Measurements from ENCODE around the gene VSIG10L2.

The VSIG10L2 gene

DNA sequence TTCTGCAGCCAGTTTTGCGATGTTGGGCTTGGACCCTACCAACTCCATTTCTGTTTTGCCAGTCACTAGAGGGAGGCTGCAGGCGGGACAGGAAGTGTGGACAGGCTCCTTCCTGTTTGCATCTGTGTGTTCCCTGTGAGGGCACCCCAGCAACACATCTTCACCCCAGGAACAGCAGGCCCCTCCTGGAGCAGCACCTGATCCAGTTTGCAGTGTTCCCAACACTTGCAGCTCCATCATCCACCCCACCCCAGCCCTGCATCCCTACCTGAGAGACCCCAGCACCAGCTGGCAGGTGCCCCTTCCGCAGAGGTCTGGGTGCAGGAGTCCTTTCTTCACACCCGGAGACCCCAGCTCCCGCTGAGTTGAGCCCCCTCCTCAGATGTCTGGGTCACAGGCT, 7.4 kb upstream of the VSIG10L2 start:
- TF ChIP-seq ZFX (IDR thresholded peaks at IDR 0.05) = no peak
- TF ChIP-seq, protein P1, sequence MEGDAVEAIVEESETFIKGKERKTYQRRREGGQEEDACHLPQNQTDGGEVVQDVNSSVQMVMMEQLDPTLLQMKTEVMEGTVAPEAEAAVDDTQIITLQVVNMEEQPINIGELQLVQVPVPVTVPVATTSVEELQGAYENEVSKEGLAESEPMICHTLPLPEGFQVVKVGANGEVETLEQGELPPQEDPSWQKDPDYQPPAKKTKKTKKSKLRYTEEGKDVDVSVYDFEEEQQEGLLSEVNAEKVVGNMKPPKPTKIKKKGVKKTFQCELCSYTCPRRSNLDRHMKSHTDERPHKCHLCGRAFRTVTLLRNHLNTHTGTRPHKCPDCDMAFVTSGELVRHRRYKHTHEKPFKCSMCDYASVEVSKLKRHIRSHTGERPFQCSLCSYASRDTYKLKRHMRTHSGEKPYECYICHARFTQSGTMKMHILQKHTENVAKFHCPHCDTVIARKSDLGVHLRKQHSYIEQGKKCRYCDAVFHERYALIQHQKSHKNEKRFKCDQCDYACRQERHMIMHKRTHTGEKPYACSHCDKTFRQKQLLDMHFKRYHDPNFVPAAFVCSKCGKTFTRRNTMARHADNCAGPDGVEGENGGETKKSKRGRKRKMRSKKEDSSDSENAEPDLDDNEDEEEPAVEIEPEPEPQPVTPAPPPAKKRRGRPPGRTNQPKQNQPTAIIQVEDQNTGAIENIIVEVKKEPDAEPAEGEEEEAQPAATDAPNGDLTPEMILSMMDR (conservative IDR thresholded peaks at IDR 0.05) = no peak
- no peak overlapping the region for H3K27ac ChIP-seq

DNA sequence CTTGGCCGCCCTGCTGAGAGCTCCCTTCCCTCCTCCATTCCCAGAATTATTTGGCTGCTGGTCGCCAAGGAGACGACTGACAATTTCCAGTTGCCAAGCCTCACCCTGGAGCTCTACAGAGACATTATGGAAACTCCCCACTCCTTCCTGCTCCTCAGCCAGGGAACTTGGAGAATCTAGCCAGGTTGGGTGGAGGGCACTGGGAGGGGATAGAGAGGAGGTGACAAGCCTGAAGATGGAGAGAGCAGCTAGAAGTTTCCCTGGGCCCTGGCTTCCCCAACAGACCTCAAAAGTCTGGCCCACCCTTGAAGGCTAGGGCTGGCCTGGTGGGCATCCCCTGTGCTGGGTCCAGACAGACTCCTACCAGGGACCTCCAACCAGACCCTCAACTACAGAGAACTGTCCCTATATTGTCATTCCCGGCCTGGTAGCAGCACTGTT, 6.7 kb upstream of the VSIG10L2 start:
- TF ChIP-seq, protein P1 (conservative IDR thresholded peaks at IDR 0.05) = no peak
- no peak for TF ChIP-seq ZFX (IDR thresholded peaks at IDR 0.05)
- no peak overlapping the region for H3K27ac ChIP-seq

DNA sequence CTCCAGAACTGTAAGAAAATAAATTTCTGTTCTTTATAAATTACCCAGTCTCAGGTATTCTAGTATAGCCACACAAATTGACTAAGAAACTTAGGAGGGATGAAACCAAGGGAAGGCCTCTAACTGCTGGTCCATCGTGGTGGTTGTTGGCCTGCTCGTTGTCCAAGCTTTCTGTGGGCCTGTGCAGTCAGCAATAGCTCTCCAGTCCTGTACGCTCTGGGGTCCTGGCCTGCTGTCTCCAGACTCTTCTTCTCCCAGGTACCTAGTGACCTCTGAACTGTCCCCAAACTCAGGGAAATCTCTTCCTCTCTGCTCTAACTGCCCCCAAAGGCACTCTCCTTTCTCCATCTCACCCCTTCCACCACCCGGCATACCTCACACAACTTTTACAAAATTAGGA, 5.7 kb upstream of the VSIG10L2 start:
- H3K27ac ChIP-seq = no peak overlapping the region
- TF ChIP-seq ZFX (IDR thresholded peaks at IDR 0.05) = no peak
- TF ChIP-seq, protein P1 (conservative IDR thresholded peaks at IDR 0.05) = no peak

DNA sequence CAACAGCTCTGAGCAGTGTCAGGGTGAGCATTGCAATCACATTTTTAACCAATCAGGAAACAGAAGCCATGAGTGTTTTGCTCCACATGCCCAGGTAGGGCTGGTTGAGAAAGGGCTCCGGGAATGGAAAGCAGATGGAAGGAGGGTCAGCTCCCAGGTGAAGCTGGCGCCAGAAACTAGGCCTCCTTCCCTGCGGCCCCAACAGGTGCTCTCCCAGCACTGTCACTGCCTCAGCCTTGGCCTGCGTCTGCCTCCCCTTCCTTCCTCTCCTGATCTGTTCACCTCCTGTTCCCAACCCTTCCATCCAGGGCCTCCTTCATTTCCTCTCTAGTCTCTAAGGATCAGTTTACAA, 4.6 kb upstream of the VSIG10L2 start:
- no peak for TF ChIP-seq ZFX (IDR thresholded peaks at IDR 0.05)
- TF ChIP-seq, protein P1 (conservative IDR thresholded peaks at IDR 0.05) = no peak
- H3K27ac ChIP-seq = no peak overlapping the region

DNA sequence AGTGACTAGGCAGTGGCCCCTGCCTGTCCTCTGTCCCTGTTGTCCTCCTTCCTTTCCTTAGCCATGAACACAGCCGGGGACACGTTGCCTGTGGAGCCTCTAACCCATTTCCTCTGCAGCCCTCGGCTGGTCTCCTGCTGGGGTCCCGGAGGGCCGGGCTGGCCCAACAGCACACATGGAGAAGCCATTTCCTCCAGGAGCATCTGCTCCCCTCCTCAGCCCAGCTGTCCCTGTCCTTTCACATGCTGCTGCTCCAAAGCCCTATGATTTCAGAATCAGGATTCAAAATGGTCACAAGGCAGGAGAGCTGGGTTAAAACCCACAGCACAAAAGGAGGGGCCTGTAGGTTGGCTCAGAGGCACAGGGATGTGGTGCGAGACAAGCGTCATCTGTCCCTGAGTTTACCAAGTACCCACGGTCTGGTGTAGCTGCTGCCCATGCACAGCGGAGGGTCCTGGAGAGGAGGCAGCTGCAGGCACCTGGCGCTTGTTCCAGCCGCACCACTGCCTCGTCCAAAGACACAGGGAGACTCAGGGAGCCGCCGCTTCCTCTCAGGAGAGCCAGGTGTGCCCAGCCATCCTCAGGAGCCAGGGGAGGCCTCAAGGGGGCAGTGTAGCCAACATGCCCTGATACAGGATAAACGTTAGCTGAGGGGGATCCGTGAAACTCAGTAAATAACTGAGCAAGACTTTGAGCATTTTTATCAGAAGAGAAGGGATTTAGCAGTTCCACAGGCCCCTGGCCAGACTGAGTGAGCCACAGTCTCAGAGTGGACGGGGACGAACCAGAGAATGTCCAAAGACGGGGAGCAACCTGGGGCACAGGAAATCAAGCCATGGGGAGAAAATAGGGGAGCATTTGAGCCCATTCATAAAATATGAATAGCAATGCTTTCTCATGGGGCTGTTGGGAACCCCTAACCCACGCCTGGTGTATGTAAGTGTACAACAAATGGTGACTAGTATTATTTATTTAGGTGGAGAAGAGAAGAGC, 3.9 kb upstream of the VSIG10L2 start:
- TF ChIP-seq, protein P1 (conservative IDR thresholded peaks at IDR 0.05) = peak; percentile 96
- no peak for TF ChIP-seq ZFX (IDR thresholded peaks at IDR 0.05)
- no peak overlapping the region for H3K27ac ChIP-seq

DNA sequence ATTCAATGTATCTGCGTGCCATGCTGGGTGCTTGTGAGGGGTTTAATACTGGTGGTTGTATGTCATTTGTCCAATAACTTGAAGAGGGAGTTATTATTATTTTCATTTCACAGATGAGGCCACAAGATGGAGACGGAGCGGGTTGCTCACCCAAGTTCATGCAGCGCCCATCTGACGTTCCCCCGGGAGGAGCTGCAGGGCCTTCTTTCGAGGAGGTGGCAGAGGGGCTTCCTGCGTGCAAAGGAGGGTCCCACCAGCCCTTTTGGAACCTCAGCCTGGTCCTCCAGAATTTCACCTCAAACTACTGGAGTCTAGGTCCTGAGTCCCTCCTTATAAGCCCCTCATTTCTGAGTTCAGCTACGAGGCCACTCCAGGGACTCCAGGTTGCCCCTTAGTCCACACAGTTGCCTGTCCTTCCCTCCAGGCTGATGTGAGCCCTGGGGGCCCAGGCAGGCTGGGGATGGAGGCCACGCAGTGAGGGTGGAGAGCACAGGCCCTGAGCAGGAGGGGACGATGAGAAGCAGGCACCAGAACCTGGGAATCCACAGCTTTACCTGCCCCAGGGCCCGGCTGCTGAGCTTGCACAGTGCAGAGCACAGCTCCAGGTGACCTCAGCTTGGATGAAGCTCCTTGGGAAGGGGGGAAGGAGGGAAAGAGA, 2.9 kb upstream of the VSIG10L2 start:
- TF ChIP-seq, protein P1 (conservative IDR thresholded peaks at IDR 0.05) = no peak
- TF ChIP-seq ZFX (IDR thresholded peaks at IDR 0.05) = no peak
- H3K27ac ChIP-seq = no peak overlapping the region
